Parathyroid adenoma (tissue), 2 donors: Measurements from ENCODE around the gene PPARD.

Source experiments
- H2AFZ ChIP-seq: fragments of 300-600 bp; sonication (generic); one replicate; pipeline ENCODE4 v1.7.0; 2017; ENCODE audit warnings: antibody characterized with exemption, mild to moderate bottlenecking
- H3K27ac ChIP-seq: fragments of 300-600 bp; sonication (generic); one replicate; pipeline ENCODE4 v1.7.0; 2017
- H3K27me3 ChIP-seq: fragments of 300-600 bp; sonication (generic); one replicate; pipeline ENCODE4 v1.7.0; 2017; ENCODE audit warnings: low read length; ENCODE audit not compliant: control insufficient read depth, insufficient read depth
- H3K36me3 ChIP-seq: fragments of 300-600 bp; sonication (generic); one replicate; pipeline ENCODE4 v1.7.0; 2017; ENCODE audit warnings: low read length; ENCODE audit not compliant: control insufficient read depth, insufficient read depth
- H3K4me1 ChIP-seq: fragments of 300-600 bp; sonication (generic); one replicate; pipeline ENCODE4 v1.7.0; 2017; ENCODE audit warnings: control low read depth
- H3K4me2 ChIP-seq: fragments of 300-600 bp; sonication (generic); one replicate; pipeline ENCODE4 v1.7.0; 2017; ENCODE audit warnings: low read length
- H3K4me3 ChIP-seq: fragments of 300-600 bp; sonication (generic); one replicate; pipeline ENCODE4 v1.7.0; 2017; ENCODE audit warnings: low read depth, low read length
- H3K79me2 ChIP-seq: fragments of 300-600 bp; sonication (generic); one replicate; pipeline ENCODE4 v1.7.0; 2017; ENCODE audit warnings: control low read depth
- H3K9ac ChIP-seq: fragments of 300-600 bp; sonication (generic); one replicate; pipeline ENCODE4 v1.7.0; 2017; ENCODE audit warnings: mild to moderate bottlenecking
- H3K9me3 ChIP-seq: fragments of 300-600 bp; sonication (generic); one replicate; pipeline ENCODE4 v1.7.0; 2017; ENCODE audit warnings: low read length; ENCODE audit not compliant: control insufficient read depth
- CTCF ChIP-seq: fragments of 300-600 bp; sonication (generic); IDR thresholded peaks from one replicate; pipeline ENCODE4 v1.7.0; 2017; ENCODE audit warnings: antibody characterized with exemption, mild to moderate bottlenecking
- donor health status: primary hyperparathyroidism.

Gene PPARD

GRCh38 chr6:35382015-35382414 is 39.7 kb downstream of the PPARD start:
- no peak overlapping the region for H2AFZ ChIP-seq
- H3K9ac ChIP-seq = no peak overlapping the region
- no peak overlapping the region for H3K4me2 ChIP-seq
- peaks cover 23% of the 10 kb centered on the region for H3K79me2 ChIP-seq
- no peak overlapping the region for H3K4me3 ChIP-seq
- H3K27me3 ChIP-seq = no peaks in the 10 kb centered on the region
- TF ChIP-seq CTCF = no peak
- H3K36me3 ChIP-seq = no peaks in the 10 kb centered on the region
- peaks cover 2% of the 10 kb centered on the region for H3K4me1 ChIP-seq
- H3K27ac ChIP-seq = no peak overlapping the region
- no peaks in the 10 kb centered on the region for H3K9me3 ChIP-seq

GRCh38 chr6:35385457-35386202 is 43.3 kb downstream of the PPARD start:
- H3K9ac ChIP-seq = no peak overlapping the region
- H3K4me1 ChIP-seq = peaks cover 2% of the 10 kb centered on the region
- no peak overlapping the region for H3K4me3 ChIP-seq
- TF ChIP-seq CTCF = no peak
- no peaks in the 10 kb centered on the region for H3K9me3 ChIP-seq
- no peaks in the 10 kb centered on the region for H3K36me3 ChIP-seq
- no peak overlapping the region for H2AFZ ChIP-seq
- no peaks in the 10 kb centered on the region for H3K27me3 ChIP-seq
- H3K4me2 ChIP-seq = no peak overlapping the region
- H3K79me2 ChIP-seq = peaks cover 18% of the 10 kb centered on the region
- no peak overlapping the region for H3K27ac ChIP-seq

- TF ChIP-seq CTCF = no peak
Measured at GRCh38 chr6:35386989-35387388, 44.6 kb downstream of the PPARD start.

GRCh38 chr6:35388030-35388429 is 45.7 kb downstream of the PPARD start:
- Histone ChIP-seq H3K9ac (no peak overlapping the region), H3K9me3 (no peaks in the 10 kb centered on the region), H3K79me2 (peaks cover 8% of the 10 kb centered on the region), H3K27ac (no peak overlapping the region), H3K4me1 (peaks cover 16% of the 10 kb centered on the region), H3K4me3 (no peak overlapping the region), H3K4me2 (no peak overlapping the region), H3K27me3 (no peaks in the 10 kb centered on the region), H3K36me3 (no peaks in the 10 kb centered on the region), H2AFZ (no peak overlapping the region)
- TF ChIP-seq CTCF = no peak

More at GRCh38 chr6:35386989-35387388, 44.6 kb downstream of the PPARD start:
- Histone ChIP-seq H3K4me3 (no peak overlapping the region), H3K36me3 (no peaks in the 10 kb centered on the region), H3K27me3 (no peaks in the 10 kb centered on the region), H3K27ac (no peak overlapping the region), H2AFZ (no peak overlapping the region), H3K4me2 (no peak overlapping the region), H3K9ac (no peak overlapping the region), H3K79me2 (peaks cover 12% of the 10 kb centered on the region), H3K9me3 (no peaks in the 10 kb centered on the region), H3K4me1 (peaks cover 8% of the 10 kb centered on the region)
